Endothelial cell of umbilical vein (primary cell): Measurements from ENCODE around the gene TXN.
"Not testable (repeated sequence)": the region's sequence is repeated elsewhere in the genome, so short reads cannot be mapped to it uniquely, and the experiment has no call there.

Source experiments
- CTCF ChIP-seq, 2 donors: IDR thresholded peaks; 1 replicate in 1 of 2; 2 replicates in 1 of 2; pipeline ENCODE4 v1.5.1; 2011; ENCODE audit warnings: low read length in 2 of 2, mild to moderate bottlenecking in 2 of 2, moderate library complexity in 2 of 2, control low read depth in 1 of 2, inconsistent platforms in 1 of 2, low read depth in 1 of 2; ENCODE audit not compliant: insufficient read depth in 1 of 2; ENCODE audit errors: extremely low read depth in 1 of 2
- EZH2 ChIP-seq: IDR thresholded peaks from 2 replicates; pipeline ENCODE4 v1.6.1; 2012; ENCODE audit warnings: borderline replicate concordance, low read depth, mild to moderate bottlenecking, moderate library complexity, low read length, inconsistent platforms; ENCODE audit not compliant: severe bottlenecking
- POLR2A ChIP-seq: IDR thresholded peaks from 2 replicates; pipeline ENCODE4 v1.6.1; 2012; ENCODE audit warnings: low read depth, mild to moderate bottlenecking, control low read depth, low read length
- POLR2AphosphoS5 ChIP-seq: IDR thresholded peaks from 2 replicates; pipeline ENCODE4 v1.6.1; 2012; ENCODE audit warnings: low read depth, mild to moderate bottlenecking, control low read depth, low read length, moderate library complexity; ENCODE audit not compliant: insufficient read depth

GRCh38 chr9:110251770-110252169 is 4.5 kb downstream of the TXN start:
- not testable (repeated sequence) for TF ChIP-seq CTCF (IDR thresholded peaks at IDR 0.05; ENCODE audit: extremely low read depth in 1 of 2, insufficient read depth in 1 of 2, low read depth in 1 of 2, low read length in 2 of 2); POLR2A; EZH2; POLR2AphosphoS5
